GM04503 (cell line): ENCODE results near the gene ADGRG7.

Source experiments
- DNase-seq: peaks from one replicate; pipeline ENCODE4 v3.0.0-alpha.2; 2012; ENCODE audit warnings: low read depth

ADGRG7 gene

DNA sequence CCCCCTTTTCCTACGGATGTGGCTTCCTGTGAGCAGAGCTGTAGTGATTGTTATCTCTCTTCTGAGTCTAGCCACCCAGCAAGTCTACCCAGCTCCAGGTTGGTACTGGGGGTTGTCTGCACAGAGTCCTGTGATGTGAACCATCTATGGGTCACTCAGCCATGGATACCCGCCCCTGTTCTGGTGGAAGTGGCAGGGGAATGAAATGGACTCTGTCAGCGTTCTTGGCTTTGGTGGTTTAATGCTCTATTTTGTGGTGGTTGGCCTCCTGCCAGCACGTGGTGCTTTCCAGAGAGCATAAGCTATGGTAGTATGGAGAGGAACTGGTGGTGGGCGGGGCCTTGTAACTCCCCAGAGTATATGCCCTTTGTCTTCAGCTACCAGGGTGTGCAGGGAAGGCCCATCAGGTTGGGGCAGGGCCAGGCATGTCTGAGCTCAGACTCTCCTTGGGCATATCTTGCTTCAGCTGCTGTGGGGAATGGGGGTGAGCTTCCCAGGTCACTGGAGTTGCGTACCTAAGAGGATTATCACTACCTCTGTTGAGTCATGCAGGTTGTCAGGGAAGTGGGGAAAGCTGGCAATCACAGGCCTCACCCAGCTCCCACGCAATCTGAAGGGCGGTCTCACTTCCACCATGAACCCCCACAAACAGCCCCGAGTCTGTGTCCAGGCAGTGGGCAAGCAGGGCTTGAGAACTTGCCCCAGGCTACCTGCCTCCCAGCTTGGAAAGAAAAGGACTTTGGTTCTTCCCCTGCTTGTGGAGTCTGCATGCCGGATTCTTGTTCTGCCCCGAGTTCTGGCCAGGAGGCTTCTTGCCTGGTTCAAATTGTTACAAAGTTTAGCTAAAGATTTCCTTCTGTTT is 9.0 kb upstream of the ADGRG7 start:
- no peak for DNase-seq

DNA sequence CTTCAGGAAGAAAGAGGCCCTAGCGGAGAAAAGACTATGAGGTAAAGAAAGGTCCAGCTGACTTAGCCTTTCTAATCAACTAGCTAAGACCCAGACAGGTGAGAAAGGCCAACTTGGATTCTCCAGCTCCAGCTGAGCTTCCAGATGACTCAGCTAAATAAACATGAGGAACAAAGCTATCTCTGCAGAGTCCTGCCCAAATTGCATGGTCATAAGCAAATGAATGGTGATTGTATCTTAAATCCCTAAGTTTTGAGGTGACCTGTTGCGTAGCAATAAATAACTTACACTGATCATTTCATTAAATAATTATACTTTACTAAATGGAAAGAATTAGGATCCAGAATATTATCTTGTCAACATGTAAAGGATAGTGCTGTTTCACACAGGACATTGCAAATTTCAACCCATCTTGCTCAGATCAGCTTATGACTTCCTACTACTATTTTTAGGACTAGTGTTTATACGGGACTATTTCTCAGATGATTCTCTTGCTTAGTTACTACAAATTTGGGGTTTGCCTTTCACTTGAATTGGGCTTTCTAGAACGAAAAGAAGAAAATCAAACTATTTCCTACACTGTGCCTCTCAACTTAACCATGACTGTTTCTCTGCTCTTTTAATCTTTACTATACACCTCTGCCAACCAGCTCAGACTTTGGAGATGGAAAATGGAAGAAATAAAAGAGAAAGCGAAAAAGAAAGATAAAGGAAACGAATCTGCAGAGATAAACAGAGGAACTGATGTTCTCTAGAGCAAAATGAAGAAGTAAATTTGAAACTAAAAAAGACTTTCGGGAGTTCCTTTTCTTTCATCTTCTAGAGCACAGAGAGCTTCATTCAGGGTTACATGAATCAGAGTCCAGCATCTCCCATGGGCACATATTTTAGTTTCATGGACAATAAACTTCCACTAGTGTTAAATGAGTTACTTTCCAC is 6.6 kb upstream of the ADGRG7 start:
- no peak for DNase-seq

- no peak for DNase-seq
These were observed 5.9 kb upstream of the ADGRG7 start for GRCh38 chr3:100603469-100603868.

DNA sequence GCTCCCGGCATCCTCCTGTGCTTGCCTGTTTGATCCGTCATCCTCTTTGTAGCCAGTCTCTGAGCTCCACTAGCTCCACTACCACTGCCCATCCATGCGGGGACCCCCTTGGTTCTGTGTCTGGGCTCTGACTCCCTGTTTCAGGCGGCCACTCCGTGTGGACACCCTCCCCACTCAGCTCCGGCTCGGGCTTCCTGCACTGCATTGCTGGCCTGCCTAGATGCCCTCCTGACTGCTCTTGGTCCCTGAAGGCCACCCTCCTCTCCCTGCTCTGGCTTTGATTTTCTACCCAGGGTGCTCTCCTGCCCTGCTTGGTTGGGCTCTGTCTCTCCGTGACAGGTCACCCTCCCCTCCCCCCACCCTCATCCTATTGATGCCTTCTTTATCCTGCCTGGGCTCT is 4.0 kb upstream of the ADGRG7 start:
- DNase-seq: no peak

GRCh38 chr3:100606894-100607512 is 2.4 kb upstream of the ADGRG7 start:
- no peak for DNase-seq

GRCh38 chr3:100609963-100610362 is 562 bp downstream of the ADGRG7 start:
- no peak for DNase-seq

- no peak for DNase-seq
These were observed 1.8 kb downstream of the ADGRG7 start for GRCh38 chr3:100611221-100611620.

GRCh38 chr3:100613721-100614390 is 4.5 kb downstream of the ADGRG7 start:
- no peak for DNase-seq

DNA sequence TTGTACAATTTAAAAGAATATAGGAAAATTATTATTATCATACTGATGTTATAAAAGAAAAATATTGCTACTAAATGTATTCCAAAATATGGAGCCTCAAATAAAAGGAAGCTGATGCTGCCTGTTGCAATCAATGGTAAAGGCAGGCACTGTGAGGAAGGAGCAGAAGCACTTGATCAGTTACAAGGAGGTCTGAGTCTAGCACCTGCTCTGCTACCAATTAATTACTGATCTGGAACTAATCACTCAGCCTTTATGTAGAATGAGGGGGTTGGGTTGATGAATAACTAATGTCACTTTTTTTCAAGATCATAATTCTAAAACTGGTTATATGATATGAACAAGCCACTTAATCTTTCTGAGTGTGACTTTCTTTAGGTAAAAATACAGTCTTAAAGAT is 5.5 kb downstream of the ADGRG7 start:
- DNase-seq: no peak

DNA sequence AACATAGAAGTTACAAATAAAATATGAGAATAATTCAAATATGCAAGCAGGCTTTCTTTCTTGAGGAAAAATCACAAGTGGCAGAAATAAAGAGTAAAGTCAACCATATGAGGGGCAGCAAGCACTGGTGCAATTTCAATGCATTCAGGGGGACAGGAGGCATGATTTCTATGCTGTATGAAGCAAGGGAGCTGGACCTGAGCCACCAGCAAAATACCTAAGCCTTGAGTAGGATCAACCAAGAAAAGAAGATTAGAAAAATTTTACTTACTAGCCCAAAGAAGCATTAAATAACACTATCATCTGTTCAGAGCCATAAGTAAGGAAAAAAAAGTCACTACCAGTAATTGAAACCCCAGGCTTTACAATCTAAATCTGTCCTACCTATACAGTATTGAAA is 6.3 kb downstream of the ADGRG7 start:
- no peak for DNase-seq

- DNase-seq: no peak
These were observed 11.8 kb downstream of the ADGRG7 start for GRCh38 chr3:100621251-100621650.

- no peak for DNase-seq
These were observed 18.1 kb downstream of the ADGRG7 start for GRCh38 chr3:100627491-100627890.

DNA sequence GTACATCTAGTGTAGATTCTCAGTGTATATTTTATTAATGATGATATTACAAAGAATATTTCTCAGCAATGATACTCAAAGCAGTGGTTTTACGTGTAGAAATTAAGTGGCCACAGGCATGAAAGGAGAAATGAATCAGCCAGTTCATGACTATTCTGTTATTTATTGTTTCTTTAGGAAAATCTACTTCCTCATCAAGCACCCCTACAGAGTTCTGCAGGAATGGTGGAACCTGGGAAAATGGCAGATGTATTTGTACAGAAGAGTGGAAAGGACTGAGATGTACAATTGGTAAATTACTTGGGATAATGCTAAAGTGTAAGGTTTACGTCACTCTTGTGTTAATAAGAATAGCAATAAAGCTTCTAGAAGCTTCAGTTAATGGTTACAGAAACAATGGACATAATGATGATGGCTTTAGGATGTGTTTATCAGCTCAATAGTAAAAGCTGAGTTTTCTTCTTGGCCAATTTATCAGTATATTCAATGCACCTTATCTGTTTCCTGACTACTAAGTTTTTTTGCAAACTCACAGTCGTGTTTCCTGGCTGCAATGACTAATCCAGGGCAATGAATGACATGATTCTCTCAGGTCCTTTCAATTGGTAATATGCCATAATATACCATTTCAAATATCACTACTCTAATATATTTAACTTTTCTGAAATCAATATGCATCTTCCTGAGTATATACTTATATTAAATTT is 20.2 kb downstream of the ADGRG7 start:
- DNase-seq: no peak

- DNase-seq: no peak
These were observed 21.3 kb downstream of the ADGRG7 start for GRCh38 chr3:100630664-100631063.

DNA sequence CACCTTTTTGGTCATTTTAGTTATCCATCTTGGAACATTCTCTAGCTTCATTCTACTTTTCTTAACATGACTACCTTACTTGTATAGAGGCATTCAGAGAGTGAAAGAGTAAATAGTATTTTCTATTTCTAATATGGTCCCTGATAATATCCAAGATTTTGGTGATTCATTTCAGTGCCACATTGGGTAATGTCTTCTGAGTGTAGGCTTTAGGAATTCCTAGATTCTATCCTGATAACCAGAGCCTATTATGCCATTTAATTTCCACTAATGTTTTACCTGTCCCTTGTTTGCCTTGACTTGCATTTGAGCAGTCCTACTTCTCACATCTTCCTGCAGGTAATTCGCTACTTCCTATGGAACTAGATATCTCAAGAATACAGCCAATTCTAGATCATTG is 21.8 kb downstream of the ADGRG7 start:
- no peak for DNase-seq

GRCh38 chr3:100634493-100635272 is 25.3 kb downstream of the ADGRG7 start:
- DNase-seq: no peak

- DNase-seq: no peak
These were observed 25.9 kb downstream of the ADGRG7 start for GRCh38 chr3:100635273-100635701.

DNA sequence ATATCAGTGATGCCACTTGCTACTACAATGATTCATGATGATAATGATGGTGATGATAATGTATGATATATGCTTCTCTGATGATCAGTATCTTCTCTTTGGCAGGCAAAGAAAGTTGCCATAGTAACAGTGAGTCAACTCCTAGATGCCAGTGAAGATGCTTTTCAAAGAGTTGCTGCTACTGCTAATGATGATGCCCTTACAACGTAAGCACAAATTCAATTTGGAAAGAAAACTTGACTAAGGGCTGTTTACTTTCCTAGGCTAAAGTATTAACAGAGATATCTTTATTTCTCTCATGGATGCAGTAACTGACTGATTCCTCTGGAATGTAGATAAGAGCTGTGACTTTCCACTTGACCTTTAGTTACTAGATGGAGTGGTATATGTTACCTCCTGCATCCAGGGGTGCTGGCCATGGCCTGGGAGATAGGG is 27.8 kb downstream of the ADGRG7 start:
- no peak for DNase-seq

GRCh38 chr3:100640633-100641032 is 31.2 kb downstream of the ADGRG7 start:
- no peak for DNase-seq

- DNase-seq: no peak
These were observed 32.2 kb downstream of the ADGRG7 start for GRCh38 chr3:100641471-100642032.
